GM12874 (cell line): ENCODE measurements around the gene CXCR4.

Experiments
- CTCF ChIP-seq: IDR thresholded peaks from 2 replicates; pipeline ENCODE4 v1.5.1; 2011; ENCODE audit warnings: low read depth, mild to moderate bottlenecking, control low read depth, low read length, moderate library complexity; ENCODE audit not compliant: insufficient read depth

Gene CXCR4

GRCh38 chr2:136117909-136118818 lies at the start of gene CXCR4:
Gene CXCR4 (minus strand): TSS chr2:136118149. CDS start chr2:136118060, 89 bp downstream.
- no peak for TF ChIP-seq CTCF

- TF ChIP-seq CTCF = no peak
Observed at GRCh38 chr2:136164280-136164776, 46.4 kb upstream of the CXCR4 start.

- no peak for TF ChIP-seq CTCF
Observed at GRCh38 chr2:136162438-136162837, 44.5 kb upstream of the CXCR4 start.

GRCh38 chr2:136156411-136156810 lies 38.5 kb upstream of the CXCR4 start:
- no peak for TF ChIP-seq CTCF

- no peak for TF ChIP-seq CTCF
Observed at GRCh38 chr2:136154384-136154783, 36.4 kb upstream of the CXCR4 start.

- TF ChIP-seq CTCF = no peak
Observed at GRCh38 chr2:136151021-136151971, 33.3 kb upstream of the CXCR4 start.

GRCh38 chr2:136149011-136149410 lies 31.1 kb upstream of the CXCR4 start:
- no peak for TF ChIP-seq CTCF
